Stimulated activated CD4-positive, alpha-beta T cell treated with anti-CD3 and anti-CD28 coated beads, Interleukin-15, amount 100 ng/mL, for 1 hour (primary cell): ENCODE results near the gene MRPL2.
"Not testable (repeated sequence)": the region's sequence is repeated elsewhere in the genome, so short reads cannot be mapped to it uniquely, and the experiment has no call there.

Source experiments
- DNase-seq, 2 donors: peaks; one replicate each; pipeline ENCODE4 v3.0.0-alpha.2; 2020; ENCODE audit warnings: low read depth in 1 of 2, low spot score in 1 of 2

Gene MRPL2

DNA sequence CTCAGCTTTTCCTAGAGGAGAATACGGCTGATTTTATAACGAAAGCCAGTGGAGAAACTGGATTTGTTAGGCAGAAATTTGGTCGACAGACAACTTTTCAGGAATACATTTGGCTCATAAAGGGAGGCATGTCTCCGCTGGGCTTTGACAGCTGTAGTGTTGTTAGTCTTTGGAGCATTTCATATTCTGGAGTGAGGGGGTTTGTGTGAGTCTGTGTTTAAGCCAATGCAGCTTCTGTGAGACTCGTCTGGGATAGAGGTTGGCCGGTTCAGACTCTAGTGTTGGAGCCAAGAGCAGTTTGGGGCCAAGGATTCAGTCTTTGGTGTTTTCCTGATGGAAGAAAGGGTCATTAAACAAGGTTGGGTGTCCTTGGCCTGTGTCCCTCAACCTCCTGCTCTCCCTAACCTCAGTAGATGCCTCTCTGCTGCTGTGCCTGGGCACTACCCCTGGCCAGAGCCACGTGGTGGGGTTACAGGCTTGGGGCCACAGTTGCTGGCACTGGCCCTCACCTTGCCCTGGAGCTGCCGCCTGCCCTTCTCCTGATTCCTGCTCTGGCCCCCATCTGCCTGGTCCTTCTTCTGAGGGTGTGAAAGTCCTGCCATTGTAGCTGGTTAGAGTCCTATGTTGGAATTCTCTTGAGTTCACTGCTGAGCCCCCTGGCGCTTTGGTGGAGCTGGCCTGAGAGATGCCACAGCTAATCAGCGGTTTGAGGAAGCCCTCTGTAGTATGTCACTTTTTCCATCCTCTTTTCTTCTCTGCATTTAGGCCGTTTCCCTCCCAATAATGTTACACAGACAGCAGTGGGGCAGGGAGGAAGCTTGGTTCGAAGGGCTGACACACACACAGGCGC is 23.8 kb upstream of the MRPL2 start:
- no peak for DNase-seq

DNA sequence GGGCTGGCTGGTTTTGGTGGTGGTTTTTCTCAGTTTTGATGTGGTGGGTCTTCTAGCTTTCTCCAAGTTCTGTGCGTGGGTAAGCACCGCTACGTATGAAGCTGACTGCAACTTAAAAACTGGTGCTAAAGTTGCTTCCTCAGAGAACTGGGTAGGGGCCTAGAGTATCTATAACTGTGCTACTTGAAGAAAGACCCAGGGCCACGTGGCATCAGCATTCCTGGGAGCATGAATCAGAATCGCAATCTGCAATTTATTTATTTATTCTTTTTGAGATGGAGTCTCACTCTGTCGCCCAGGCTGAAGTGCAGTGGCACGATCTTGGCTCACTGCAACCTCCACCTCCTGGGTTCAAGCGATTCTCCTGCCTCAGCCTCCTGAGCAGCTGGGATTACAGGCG is 22.7 kb upstream of the MRPL2 start:
- not testable (repeated sequence) for DNase-seq

DNA sequence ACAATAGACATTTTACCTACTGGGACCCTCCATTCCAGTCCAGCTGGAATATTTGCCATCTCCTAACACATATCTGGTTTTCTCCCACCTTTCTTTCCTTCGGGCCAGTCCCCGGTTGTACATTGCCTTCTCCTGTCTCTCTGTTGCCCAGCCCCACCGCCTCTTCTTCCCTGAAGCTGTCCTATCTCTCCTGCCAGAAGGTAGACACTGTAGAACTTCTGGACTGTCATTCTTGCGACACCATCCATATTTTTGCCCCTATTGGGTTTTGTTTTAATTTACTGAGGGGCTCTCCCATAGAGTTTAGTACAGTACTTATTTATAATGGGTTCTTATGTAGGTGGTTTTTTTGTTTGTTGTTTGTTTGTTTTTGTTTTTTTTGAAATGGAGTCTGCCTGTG is 21.8 kb upstream of the MRPL2 start:
- DNase-seq = no peak

DNA sequence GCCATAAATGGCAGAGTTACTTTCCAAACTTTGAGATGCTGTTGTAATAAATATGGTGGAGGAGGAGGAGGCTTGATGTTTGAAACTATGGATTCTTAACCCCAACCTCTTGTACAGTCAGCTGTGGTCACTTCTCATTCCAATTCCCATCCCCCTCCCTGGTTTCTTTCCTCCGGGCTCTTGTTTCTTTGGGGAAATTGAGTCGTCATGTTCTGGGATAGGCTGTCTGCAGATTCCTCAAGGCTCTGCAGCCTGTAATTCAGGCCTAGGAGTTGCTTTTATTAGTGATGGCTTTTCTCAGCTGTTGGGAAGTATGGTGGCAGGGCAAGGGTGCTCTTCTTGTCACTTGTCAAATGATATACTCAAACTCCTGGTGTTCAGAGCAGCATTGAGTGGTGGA is 19.5 kb upstream of the MRPL2 start:
- DNase-seq = no peak

DNA sequence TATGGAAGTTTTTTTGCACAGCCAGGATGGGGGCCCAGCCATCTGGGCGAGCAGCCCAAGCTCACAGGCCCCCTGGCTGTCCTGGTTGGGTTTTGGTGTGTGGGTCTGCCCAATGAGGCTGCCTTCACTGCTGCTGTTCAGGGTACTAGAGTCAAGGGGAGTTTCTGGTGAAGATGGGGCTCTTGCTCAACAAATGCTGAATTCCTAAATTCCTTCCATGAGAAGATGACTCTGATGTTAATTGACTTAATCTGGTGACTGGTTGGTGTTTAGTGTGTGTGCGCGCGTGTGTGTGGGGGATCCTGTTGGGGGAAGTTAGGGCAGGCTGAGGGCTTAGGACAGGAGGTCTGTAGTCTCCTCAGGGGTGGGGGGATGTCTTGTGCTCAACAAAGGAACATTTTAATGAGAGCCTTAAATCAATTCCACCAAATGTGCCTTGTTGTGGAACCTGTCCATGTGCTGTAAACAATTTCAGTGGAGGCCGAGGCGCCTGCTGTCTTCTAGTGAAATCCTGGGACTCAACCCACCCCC is 18.8 kb upstream of the MRPL2 start:
- no peak for DNase-seq

DNA sequence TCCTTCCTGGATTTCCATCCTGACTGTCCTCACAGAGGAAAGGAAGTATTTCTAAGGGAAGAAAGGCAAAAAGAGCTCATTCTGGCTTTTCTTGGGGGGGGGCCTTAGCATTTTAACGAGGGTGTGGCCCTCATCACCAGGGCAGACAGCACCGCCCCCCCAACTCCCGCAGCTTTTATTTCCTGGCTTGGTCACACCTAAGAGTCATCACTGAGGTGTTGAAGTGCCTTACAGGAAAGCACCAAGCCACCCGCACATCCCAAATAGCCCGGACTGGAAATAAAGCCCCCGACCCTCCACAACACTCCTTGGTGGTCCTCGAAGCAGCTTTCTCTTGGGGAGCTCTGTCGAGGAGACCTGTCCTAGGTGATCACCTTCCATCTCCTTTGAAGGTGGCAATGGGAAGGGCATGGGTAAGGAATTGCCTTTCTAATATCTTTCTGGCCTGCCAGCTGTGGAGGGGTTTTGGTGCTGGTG is 18.1 kb upstream of the MRPL2 start:
- no peak for DNase-seq

DNA sequence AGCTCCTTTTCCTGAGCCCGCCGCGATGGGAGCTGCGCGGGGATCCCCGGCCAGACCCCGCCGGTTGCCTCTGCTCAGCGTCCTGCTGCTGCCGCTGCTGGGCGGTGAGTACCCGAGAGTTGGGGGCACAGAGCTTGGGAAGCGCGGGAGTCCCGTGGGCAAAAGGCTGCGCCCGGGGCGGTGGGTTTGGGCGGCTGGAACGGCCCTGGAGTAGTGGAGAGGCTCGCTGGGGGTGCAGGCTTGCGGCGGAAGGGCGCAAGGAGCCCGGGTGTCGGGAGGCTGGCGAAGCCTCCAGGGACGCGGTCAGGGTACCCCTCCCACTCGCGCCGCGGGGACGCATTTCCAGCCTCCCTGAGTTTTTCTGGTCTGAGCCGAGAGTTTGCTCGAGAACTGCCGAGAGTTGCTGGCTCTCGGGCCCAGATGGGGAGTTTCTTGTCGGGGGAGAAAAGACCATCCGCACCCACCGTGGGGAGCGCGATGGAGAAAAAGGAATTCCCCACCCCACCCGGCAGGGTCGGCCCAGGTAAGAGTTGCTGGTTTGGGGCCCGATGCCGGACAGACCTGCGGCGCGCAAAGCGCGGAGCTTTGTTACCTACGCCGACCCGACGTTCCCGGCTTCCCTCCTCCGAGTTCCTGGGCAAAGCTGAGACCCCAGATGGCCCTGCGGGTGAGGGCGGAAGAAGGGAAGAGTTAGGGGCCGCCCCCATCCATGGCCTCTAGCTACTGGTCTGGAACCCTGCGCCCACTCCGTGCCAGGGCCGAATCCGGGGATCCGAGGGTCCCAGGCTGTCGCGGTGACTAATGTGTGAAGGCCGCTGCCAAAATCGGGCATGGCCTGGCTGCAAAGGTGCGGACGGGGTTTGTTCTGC is 17.5 kb upstream of the MRPL2 start:
- no peak for DNase-seq

DNA sequence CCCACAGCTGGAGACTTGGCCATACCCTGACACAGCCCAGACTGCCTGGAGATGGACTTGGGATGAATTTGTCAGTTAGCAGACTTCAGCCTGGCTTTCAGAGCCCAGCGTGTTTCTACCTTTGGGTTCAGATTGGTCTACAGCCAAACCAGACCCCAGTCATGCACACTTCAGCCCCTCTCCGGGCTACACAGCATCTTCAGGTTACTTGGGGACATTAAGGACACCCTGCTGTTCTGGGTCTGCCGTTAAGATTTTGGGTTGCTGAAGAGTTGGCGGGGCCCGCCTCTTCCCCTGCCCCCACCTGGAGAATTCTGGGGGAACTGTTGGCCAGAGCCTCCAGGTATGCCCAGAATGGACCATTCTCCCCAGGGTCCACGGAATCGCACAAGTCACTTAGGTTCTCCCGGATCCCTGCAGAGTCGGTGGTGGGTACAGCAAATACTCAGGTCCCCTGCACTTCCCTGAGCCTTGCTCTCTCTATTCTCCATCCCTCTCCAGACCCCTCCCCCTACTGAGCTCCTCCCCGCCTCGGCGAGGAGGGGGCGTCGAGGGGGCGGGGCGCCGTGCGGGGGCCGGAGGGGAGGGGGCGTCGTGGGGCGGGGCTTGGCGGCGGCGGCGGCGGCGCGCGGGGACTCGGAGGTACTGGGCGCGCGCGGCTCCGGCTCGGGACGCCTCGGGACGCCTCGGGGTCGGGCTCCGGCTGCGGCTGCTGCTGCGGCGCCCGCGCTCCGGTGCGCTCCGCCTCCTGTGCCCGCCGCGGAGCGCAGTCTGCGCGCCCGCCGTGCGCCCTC is 16.6 kb upstream of the MRPL2 start, which contains the start of gene PTK7:
Gene PTK7, plus strand, starts transcription at position 645 of the 794 bp plus-strand sequence. CDS start 175 bp downstream, outside the sequence.
- DNase-seq = peak in 1 of 2 donors; percentile 28

DNA sequence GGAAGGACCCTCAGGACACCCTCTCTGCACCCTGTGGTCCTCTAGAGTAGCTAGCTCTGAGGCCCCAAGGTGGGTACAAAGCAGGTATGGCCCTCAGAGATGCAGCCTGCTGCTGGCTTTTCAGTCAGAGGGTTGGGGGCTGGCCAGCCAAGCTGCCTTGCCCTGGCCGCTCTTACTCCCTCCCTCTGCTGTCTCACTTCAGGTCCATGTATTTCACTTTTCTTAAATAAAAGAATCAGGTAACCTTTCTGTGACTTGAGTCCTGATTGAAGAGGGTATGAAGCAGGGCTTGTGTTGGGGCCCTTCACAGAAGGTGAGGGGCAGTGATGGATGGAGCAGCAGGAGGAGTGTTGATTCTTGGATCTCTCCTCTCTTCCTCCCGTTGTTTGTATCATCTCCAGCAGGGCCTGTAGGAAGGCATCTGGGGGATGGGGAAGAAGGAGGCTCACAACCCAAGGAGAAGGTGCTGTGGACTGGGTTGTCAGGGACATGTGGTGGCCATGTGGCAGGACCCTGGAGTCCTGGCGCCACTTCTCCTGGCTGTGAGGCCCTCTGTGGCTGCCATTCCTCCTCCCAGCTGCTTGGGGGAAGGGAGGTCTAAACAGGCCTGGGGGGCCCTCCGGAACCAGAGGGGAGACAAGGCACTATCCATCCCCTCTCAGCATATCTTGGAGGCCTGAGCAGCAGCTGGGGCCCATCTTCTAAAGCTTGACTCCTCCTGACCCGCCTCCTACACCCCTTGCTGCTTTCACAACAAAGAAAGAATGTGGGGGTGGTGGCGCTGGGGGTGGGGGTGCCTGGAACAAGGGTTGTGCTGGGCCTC is 15.8 kb upstream of the MRPL2 start:
- DNase-seq = no peak

DNA sequence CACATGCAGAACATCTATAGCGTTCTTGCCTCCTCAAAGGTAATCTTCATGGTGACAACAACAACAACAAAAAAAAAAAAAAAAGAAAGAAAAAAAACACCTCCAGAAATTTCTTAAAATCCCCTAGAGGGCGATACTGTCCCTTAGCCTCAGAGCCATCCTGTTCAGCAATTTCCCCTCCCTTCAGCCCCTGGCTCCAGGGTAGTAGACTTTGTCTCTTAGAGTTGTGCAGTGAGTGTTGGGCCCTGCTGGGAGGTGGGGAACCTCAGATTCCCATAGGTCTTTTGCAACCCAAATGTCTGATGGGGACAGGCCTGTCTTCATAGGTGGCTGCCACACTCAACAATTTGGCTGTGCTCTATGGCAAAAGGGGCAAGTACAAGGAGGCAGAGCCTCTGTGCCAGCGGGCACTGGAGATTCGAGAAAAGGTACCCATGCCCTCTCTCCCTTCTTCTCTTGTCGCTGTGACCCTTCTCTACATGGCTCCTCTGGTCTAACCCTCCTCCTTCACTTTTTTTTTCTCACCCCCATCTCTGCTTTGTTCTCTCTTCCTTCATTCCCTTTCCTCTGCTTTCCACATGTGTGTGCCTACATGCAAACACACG is 10.9 kb upstream of the MRPL2 start:
- DNase-seq = no peak

DNA sequence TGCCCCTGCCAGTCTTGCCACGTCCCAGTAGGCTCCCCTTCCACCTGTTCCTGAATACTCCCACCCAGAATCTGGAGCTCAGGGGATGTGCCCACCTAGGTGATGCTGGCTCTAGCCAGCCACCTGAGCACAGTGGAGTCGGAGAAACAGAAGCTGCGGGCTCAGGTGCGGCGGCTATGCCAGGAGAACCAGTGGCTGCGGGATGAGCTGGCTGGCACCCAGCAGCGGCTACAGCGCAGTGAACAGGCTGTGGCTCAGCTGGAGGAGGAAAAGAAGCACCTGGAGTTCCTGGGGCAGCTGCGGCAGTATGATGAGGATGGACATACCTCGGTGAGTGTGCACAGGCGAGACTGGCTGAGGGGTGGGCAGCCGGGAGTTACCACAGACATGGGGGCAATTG is 3.6 kb upstream of the MRPL2 start:
- DNase-seq = no peak

DNA sequence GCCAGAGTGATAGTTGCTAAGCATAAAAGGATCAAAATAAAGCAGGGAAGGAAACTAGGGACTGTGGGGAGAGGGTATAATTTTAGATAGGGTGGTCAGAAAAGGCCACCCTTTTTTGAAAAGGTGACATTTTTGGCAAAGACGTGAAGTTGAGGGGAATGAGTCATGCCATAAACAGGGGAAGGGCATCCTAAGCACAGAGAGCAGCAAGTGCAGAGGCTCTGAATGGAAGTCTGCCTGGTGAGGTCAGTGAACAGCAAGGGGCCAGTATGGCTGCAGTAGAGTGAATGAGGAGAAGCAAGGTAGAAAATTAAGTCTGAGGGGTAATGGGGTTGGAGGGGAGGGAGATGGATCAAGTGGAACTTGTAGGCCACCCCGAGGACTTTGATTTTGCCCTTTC is 2.6 kb upstream of the MRPL2 start:
- DNase-seq = no peak

DNA sequence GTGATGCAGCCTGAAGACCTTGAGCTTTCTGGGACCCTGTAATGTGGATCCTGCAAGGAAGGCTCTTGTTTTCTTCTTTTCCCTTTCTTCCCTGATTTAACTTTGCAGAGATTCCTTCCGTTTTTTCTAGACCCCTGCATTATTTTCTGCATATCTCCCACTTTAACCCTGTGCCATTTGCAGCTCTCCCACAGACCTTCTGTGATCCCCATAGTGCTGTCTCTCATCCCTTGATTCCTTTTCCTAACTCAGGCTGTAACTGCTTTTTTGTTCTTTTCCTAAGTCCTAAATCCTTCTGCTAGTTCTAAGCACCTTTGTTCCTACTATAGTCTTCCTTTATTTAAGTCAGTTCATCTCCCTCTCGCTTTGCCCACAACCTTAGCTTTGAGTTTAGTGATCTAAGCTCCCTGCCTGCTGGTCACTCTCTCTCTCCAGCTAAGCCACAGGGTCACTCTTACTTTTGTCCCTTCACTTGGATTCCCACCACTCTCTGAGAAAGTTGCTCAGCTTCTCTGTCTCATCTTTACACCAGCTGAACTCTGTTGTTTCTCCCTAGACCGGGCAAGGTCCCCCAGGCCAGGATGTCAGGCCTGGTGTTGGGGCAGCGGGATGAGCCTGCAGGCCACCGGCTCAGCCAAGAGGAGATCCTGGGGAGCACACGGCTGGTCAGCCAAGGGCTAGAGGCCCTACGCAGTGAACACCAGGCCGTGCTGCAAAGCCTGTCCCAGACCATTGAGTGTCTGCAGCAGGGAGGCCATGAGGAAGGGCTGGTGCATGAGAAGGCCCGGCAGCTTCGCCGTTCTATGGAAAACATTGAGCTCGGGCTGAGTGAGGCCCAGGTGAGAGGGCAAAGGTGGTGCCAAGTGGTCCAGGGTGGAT is 1.8 kb upstream of the MRPL2 start:
- DNase-seq = no peak

DNA sequence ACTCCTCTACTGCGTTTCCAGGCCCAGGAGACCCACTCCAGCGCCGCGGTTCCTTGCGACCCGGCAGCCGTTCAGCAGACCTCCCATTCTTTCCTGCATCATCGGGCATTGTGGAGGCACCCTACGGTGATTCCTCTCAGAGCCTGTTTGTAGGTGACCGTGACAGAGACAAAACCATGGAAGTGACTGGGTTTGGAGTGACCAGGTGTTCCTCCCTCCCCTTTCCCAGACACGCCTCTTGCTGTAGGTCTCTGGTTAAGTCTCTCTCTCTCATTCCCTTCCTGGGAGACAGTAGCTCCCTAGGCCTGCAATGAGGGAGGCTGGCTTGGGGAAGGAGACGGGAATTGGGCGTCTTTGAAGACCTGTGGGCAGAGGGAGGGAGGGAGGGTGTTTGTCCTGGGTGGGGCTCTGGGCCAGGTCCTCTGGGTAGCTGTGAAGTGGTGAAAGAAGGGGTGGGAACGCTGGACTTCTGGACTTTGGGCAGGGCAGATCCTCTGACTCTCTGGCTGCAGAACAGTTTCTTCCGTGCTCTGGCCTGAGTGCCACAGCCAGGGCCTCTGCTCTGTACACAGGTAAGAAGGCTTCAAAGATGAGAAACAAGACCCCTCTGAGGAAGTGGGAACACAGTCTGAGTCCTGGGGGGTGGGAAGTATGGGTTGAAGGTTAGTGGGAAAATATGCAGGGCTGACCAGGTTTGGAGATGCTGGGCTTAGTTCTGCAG is 960 bp upstream of the MRPL2 start:
- DNase-seq = no peak

DNA sequence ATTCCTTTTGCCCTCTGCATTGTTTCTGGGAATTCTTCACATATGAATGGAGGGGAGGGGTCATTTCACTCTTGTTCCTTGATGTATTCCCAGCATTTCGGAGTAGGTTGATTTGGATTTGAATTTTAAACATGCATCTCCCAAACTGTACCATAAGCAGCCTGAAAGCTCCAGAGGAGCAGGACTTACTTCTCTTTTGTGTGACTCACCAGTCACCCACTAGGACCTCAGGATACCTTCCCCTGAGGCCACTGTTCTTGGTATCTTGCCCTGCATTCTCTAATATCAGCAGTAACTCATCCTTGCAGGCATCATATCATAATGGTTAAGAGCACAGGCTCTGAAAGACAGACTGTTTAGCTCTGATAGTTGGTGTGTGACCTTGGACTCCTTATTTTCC is 703 bp downstream of the MRPL2 start:
- no peak for DNase-seq

DNA sequence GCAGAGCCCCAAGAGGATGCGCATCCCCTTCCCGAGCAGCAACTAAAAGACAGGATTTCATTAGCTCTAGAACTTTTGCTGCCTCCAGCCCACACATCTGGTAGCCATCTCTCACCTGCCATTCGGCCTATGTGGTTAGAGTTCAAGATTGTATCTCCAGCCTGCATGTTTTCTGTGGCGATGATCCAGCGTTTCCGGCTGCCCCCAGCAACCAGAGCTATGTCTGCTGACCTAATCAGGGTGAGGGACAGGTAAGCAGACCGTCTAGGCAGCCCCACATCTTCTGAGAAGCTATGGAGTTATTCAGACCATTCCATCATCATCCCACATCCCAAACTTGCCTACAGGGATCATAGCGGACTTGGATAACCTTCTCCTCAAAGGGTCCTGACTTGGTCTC is 3.3 kb downstream of the MRPL2 start:
- DNase-seq = no peak

DNA sequence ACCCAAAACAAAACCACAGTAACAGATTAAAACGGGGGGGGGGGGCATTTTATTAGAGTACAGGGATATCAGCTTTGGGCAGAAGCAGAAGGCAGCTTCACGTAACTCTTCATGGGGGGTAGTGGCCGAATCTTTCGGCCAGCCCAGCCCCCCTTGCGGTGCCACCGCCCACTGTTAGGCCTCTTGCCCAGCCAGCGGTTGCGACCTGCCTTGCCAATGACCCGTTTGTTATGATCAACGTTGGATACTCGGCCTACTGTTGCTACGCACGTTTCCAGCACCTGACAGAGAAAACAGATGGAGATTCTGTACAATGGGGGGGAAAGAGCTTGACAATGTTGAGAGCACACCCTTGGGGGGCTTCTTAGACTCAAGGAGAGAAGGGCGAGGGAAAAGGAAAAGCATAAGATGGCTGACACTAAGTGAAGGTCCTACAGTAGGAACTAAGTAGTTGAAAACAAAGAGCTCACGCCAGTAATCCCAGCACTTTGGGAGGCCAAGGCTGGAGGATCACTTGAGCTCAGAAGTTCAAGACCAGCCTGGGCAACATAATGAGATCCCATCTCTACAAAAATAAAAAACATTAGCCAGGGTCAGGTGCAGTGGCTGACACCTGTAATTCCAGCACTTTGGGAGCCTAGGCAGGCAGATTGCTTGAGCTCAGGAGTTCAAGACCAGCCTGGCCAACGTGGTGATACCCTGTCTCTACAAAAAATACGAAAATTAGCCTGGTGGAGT is 4.9 kb downstream of the MRPL2 start:
- DNase-seq = no peak
